Right renal cortex interstitium (tissue), 3 donors: ENCODE data around the gene SCAPER. TPM values are rescaled to one million over a fixed set of nuclear protein-coding genes. Genes with fewer than 3 reads are reported as not detected.
A peak's percentile ranks its signal among the peaks of the same experiment; 100 is the strongest.

Experiments used
- DNase-seq, 3 donors: peaks; one replicate each; pipeline ENCODE4 v3.0.0-alpha.2; 2013; ENCODE audit warnings: low read depth in 3 of 3, low spot score in 2 of 3
- polyA plus RNA-seq, 3 donors: library from polyadenylated mRNA; unstranded; fragments of 120-200 nt; gene quantifications; one replicate each; pipeline ENCODE4 v1.2.1, GENCODE V29; 2013; ENCODE audit not compliant: insufficient read length in 3 of 3

SCAPER gene
- polyA plus RNA-seq, 3 donors, result 21.9 to 26.3 (median 25.8) TPM

DNA sequence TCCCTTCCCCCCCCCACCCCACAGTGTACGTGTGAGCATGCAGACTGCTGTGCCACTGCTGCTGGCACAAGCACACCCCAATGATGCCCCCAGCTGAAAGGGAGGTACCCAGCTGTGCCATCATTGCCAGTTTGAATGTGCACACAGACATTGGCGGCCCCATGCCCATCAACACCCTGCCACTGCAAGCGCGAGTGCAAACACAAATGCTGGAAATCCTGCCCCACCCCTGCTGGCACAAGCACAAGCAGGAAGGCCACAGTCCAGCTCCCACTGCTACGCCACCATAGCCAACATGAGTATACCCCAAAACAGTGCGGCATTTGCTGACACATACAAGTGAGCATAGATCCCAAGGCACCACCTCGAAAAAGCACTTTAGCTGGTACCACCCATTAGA is 222.9 kb downstream of the SCAPER start:
- no peak for DNase-seq

DNA sequence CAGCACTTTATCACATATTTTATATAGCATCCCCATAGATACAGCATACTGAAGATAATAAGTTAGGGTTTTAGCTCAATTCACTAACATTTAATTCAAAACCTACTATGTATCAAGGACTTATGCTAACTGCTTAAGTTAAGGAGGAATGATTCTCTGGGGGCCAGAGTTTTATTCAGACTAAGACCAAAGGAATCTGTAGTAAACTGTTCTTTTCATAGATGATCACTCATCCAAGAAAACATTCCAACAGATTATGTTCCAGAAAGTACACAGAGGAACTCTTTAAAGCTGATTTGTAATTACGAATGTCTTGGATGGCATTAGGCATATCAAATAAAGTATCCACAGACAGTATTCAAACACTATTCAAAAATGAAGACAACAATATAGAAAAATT is 226.4 kb downstream of the SCAPER start:
- DNase-seq, result peak in 1 of 3 donors; percentile 7

DNA sequence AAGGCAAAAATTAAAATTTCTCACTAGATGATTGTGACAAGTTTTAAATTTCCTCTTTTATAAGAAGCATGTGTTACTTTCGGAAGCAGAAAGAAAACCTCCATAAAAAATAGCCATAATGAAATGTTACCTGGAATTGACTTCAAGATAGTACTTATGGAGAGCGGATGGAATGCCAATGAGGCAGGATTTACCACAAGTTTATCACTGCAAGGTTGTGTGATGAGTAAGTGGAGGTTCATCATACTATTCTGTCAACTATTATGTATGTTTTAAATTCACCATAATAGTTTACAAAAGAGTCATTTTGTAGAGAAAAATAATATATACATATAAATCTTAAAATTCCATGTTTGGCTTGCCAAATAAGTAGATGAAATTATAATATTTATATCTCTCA is 230.3 kb downstream of the SCAPER start:
- DNase-seq, result no peak

DNA sequence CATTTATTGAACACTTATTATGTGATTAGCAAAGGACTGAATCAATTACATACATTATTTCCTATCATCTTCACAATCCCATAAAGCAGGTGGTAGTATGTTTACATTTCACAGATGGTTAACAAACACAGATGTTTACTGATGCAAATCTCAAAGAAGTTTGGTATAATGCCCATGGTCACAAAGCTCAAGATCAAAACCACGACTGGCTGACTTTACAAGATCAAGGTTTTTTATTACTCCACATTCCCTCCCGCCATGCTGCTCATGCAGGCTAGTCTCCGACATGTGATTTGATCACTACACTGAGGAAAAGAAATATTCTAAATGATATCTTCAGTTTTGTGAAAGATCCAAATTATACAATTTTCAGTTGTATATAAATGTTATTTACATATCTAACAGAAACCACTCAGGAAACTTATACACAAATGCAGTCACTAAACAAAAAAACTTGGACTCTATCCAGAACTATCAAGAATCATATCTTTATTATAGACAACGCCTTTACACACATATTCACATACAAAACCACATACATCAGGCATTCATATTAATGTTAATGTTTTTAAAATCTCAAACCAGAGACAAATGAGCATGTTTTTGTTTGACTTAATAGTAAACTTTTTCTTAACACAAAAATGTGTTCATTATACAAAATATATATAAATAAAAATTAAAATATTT is 235.5 kb downstream of the SCAPER start:
- no peak for DNase-seq

DNA sequence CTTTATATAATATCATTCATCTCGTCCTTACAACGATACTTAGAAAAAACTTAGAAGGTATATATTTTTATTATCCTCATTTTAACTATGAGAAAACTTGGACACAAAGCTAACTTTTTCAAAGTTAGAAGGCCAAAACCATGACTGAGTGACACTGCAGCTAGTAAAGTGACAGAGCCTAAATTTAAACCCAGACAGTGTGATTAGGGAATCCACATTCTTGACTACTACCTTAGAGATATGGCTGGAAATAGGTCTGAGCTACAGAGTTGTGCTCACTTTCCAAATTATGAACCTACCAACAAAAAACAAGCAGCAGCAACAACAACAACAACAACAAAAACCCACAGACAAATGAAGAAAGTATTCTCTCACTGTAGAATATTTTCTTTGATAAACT is 236.2 kb downstream of the SCAPER start:
- DNase-seq, result no peak

DNA sequence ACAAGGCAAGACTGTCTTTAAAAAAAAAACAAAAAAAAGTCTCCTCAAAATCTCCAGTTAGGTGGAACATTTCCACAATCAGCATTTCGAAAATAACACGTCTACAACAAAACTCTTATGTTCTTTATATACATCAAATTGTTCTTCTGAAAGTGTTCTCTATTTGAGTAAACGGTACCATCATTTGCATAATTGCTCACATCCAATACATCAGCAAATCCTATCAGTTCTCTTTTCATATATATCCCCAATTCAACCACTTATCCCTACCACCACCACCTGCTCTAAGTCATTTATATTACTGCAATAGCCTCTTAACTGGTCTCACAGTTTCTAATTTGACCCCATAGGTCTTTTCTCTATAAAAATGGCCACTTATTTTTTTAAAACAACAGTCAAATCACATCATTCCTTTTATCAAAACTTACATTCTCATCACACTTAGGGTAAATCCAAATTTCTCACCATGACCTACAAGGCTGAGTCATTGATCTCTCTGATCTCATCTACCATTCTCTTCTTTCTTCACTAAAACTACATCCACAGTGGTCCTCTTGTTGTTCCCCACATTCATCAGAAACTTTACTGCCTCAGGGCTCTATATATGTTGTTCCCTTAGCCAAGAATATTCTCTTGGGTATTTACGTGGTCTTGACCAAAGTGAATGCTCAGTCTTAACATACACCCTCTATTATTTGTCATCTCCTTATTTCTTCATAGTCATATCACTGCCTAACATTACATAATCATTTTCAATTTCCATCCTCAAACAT is 237.0 kb downstream of the SCAPER start:
- no peak for DNase-seq

DNA sequence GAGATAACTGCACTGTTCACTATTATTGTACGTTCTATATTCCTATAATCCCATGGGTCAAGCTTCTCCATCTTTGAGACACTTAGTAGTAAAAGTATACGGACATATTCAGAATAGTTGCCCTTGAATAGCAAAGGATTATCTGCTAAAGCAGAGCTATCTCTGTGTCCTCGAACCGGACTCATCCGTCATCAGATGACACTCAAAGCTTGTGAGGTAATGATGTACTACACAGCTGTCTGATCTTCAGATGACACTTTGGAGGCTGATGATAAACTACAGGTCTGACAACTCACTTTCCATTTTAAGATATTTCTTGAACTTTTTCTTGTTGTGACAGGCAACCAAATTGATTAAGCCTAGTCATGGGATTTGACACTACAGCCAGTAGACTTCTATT is 240.2 kb downstream of the SCAPER start:
- no peak for DNase-seq

DNA sequence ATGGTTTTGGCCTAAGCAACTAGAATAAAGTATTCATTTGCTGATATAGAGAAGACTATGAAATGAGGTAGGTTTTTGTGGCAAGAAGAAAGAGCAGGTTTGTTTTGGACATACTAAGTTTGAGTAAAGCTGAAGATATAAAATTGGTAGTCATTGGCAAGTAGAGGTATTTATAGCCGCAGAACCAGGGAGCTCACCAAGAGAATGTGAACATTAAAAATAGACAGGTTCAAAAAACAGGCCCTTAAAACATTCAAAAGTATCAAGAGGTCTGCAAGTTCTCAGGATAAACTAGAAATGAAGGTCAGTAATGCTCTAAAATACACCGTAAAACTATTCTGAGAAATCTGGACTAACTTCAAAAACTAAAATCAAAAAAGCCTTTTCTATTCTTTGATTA is 240.7 kb downstream of the SCAPER start:
- DNase-seq, result no peak

DNA sequence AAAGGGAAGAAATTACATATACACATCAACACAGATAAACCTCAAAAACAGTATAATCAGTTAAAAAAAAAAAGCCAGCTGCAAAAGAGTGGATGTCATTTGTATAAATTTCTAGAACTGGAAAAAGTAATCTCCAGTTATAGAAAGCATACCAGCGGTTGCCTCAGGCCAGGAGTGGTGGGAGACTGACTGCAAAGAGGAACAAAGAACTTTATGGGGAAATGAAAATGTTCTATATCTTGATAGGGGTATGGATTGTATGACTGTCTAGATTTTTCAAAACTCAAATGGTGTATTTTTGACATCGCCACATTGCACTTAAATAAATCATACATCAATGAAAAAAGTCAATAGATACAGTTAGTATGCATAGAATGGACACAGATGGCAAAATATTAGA is 241.6 kb downstream of the SCAPER start:
- DNase-seq, result no peak

DNA sequence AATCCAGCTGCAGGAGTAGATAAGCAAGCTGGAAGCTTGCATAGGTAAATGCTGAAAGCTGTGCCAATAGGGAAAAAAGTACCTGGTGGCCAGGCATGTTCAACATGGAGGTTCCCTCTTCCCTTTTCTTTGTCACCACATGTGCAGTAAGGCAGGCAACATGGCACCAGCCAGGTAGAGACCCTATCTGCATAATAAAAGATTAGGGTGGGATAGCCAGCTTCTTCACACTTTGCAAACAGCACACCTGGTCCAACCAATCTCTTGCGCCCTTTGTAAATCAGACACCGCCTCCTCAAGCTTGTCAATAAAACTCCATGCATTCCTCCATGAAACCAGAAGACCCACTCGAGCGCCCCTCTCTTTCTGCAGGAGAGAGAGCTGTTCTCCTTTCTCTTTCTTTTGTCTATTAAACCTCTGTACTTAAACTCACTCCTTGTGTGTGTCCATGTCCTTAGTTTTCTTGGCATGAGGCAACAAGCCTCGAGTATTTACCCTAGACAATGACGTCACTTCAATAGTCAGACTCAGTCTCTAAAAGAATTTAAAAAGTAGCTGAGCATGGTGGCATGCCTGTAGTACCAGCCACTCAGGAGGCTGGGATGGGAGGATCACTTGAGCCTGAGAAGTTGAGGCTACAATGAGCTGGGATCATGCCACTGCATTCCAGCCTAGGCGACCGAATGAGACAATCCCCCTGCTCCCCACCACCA is 256.3 kb downstream of the SCAPER start:
- DNase-seq, result no peak

DNA sequence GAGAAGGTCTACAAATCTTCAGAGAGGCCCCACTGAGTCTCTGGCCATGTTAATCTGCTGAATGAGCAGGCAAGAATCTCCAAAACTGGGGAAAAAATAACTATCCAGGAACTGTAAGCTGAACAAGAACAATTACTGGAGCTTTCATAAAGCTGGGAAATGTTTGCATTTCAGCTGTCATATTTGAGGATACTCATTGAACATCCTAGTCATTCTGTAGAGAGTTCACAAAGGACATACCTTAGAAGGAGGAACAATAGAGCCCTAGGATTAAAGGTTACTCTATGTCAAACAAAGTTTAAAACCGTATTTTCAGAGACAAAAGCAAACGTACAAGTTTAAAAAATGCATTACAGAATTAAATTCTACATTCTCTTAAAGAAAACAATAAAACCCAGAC is 257.5 kb downstream of the SCAPER start:
- DNase-seq, result no peak

DNA sequence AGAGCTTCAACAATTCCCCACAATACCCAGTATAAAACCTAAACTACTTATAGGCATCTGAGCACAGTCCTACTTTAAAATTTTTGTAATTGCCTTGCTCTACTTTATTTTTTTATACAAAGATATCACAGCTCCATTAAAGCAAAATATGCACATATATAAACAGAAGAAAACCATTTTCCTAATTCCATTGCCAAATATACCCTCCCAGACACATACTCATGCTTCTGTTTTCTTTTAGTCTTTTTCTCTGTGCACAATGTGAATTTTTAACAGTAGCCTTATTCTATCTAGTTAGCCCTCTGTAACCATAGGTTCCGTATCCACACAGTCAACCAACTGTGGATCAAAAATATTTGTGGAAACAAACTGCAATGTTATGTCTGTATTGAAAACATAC is 260.5 kb downstream of the SCAPER start:
- no peak for DNase-seq

DNA sequence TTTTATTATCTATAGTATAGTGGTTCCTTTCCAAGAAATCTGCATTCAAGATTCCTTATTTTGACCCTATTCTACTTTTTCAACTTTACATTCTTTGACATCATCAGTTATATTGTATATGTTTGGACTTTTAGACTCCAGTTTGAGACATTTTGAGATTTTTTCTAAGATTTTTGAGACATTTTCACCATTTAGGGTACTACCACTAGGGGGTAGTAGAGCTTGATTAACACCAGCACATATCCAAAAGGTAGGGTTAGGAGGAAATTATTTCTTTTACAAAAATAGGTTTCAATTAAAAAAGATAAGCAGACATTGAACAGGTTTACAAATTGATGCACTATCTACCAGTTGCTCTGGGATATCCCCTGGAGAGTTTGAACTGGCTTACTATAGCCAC is 262.5 kb downstream of the SCAPER start:
- DNase-seq, result no peak

DNA sequence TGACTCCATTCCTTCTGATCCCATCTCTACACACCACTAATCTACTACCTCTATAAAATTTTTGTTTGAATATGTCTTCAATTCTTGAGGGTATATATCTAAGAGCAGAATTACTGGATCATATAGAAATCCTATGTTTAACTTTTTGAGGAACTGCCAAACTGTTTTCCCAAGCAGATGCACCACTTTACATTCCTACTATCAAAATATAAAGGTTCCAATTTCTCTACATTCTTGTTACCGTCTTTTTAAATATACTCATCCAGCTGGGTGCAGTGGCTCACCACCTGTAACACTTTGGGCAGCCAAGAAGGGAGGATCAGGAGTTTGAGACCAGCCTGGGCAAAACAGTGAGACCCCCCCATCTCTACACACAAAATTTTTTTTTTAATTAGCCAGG is 268.0 kb downstream of the SCAPER start:
- no peak for DNase-seq

DNA sequence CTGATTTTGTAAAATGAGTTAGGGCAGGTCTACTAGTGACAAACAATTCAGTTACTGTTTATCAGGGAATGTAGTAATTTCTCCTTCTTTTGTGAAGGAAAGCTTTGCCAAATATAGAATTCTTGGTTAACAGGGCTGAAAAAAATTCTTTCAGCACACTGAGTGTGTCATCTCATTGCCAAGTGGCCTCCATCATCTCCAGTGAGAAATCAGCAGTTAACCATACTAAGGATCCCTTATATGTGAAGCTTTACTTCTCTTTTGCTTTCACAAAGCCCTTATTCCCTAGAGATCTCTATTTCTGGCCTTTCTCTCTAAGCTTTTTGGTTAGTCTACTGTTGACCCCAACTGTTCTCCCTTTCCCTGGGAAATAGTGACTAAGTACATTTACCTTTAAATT is 269.1 kb downstream of the SCAPER start:
- DNase-seq, result no peak

DNA sequence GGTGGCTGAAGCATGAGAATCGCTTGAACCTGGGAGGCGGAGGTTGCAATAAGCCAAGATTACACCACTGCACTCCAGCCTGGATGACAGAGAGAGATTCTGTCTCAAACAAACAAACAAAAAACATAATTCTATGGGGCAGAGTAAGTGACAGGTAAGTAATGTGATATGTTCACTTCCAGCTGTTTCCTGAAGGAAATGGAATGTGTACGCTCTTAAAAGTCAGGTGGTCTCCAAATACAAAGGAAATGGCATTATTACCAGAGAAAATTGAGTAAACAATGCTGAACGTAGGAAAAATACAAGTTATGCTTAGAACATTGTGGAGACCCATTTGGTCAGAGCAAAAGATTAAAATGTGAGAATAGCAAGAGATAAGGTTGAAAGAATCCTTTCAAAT is 278.5 kb downstream of the SCAPER start:
- DNase-seq, result no peak

DNA sequence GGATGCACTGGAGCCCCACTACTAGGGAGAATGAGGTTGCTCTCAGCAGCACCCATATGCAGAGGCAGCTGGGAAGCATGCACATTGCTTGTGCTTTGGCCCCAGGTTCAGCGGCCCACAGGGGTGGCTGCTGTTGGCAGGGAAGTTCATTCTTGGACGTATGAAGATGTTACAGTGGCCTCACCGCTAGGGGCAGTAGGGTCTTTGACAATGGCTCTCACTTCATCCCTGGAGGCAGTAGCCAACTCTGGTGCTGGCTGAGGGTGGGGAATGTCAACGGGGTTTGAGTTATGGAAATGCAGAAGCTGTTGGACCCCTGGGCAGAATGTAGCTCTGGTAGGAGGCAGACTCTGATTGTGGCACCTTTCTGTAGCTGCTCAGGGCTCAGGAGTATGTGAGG is 279.9 kb downstream of the SCAPER start:
- no peak for DNase-seq

DNA sequence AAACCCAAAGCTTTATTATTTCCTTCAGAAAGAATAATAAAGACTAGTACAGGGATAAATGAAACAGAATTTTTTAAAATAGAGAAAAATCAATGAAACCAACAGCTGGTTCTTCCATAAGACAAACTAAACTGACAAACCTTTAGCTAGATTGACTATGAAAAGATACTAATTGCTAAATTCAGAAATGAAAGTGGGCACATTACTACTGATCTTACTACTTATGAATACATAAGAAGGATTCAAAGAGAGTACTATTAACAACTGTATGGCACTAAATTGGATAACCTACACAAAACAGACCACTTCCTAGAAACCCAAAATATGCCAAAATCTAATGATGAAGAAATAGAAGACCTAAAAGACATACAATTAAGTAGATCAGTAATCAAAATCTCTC is 290.4 kb downstream of the SCAPER start:
- no peak for DNase-seq

DNA sequence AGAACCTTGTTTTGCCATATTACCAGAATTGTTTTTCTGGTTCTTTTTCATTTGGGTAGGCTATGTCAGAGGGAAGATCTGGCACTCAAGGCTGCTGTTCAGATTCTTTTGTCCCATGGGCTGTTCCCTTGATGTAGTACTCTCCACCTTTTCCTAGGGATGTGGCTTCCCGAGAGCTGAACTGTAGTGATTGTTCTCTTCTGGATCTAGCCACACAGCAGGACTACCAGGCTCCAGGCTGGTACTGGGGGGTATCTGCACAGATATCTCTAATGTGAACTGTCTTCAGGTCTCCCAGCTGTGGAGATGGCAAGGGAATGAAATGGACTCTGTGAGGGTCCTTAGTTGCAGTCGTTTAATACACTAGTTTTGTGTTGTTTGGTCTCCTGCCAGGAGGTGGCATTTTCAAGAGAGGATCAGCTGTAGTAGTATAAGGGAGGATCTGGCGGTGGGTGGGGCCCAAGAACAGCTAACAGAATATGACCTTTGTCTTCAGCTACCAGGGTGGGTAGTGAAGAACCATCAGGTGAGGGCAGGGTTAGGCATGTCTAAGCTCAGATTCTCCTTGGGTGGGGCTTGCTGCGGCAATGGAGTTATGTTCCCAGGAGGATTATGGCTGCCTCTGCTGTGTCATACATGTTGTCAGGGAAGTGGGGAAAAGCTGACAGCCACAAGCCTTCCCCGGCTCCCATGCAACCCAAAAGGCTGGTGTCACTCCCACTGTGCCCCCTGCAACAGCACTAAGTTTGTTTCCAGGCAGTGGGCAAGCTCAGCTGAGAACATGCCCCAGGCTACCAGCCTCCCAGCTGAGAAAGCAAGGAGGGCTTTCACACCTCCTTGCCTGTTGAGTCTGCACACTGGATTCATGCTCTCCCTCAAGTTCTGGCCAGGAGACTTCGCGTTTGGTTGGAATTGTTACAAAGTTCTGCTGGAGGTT is 316.1 kb downstream of the SCAPER start:
- DNase-seq, result no peak

DNA sequence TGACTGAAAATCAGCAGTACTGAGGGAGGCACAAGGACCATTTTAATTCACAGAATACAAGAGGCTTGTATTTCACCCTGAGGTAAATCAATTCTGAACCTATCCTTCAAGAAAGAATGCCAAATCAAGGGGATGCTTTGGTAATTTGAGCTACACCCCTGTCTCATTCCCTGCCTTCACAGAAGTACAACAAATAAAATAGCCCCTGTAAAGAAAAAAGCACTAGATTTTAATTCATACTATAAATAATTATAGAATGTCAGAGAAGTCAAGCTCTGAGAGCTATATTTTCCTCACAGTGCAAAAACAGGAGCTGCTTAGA is 319.6 kb downstream of the SCAPER start:
- DNase-seq, result no peak
